ENCODE data around the gene SMIM35. TPM values are rescaled to one million over a fixed set of nuclear protein-coding genes. Genes with fewer than 3 reads are reported as not detected.
A peak's percentile ranks its signal among the peaks of the same experiment; 100 is the strongest.

SMIM35 gene
- total RNA-seq, 1 experiment from 2014 or later: not detected

GRCh38 chr11:118099838-118100556, 13.2 kb upstream of the SMIM35 start:
- DNase-seq: no peak
- no peaks in the 10 kb centered on the region for H3K27me3 ChIP-seq (ENCODE audit: control insufficient read depth, insufficient read depth, low read length)
- H3K36me3 ChIP-seq (replicated peaks; ENCODE audit: control insufficient read depth, insufficient read depth, low read length): no peaks in the 10 kb centered on the region
- H3K4me3 ChIP-seq (ENCODE audit: insufficient read depth, low read depth, low read length): no peak overlapping the region

GRCh38 chr11:118098996-118099837, 12.5 kb upstream of the SMIM35 start:
- H3K4me3 ChIP-seq (ENCODE audit: insufficient read depth, low read depth, low read length): no peak overlapping the region
- H3K27me3 ChIP-seq (ENCODE audit: control insufficient read depth, insufficient read depth, low read length): no peaks in the 10 kb centered on the region
- no peaks in the 10 kb centered on the region for H3K36me3 ChIP-seq (replicated peaks; ENCODE audit: control insufficient read depth, insufficient read depth, low read length)
- DNase-seq: peak; percentile 67

- Histone ChIP-seq H3K27me3 (ENCODE audit: control insufficient read depth, insufficient read depth, low read length) (no peaks in the 10 kb centered on the region), H3K4me3 (ENCODE audit: insufficient read depth, low read depth, low read length) (no peak overlapping the region), H3K36me3 (replicated peaks; ENCODE audit: control insufficient read depth, insufficient read depth, low read length) (no peaks in the 10 kb centered on the region)
- no peak for DNase-seq
Measured at GRCh38 chr11:118095967-118096367, 9.2 kb upstream of the SMIM35 start.

- Histone ChIP-seq H3K36me3 (replicated peaks; ENCODE audit: control insufficient read depth, insufficient read depth, low read length) (no peaks in the 10 kb centered on the region), H3K4me3 (ENCODE audit: insufficient read depth, low read depth, low read length) (no peak overlapping the region), H3K27me3 (ENCODE audit: control insufficient read depth, insufficient read depth, low read length) (no peaks in the 10 kb centered on the region)
- DNase-seq: no peak
Measured at GRCh38 chr11:118095493-118095892, 8.7 kb upstream of the SMIM35 start.

- no peak overlapping the region for H3K4me3 ChIP-seq (ENCODE audit: insufficient read depth, low read depth, low read length)
- no peaks in the 10 kb centered on the region for H3K27me3 ChIP-seq (ENCODE audit: control insufficient read depth, insufficient read depth, low read length)
- DNase-seq: no peak
- H3K36me3 ChIP-seq (replicated peaks; ENCODE audit: control insufficient read depth, insufficient read depth, low read length): no peaks in the 10 kb centered on the region
Measured at GRCh38 chr11:118092907-118093571, 6.3 kb upstream of the SMIM35 start.

GRCh38 chr11:118091690-118092089, 4.9 kb upstream of the SMIM35 start:
- no peak for DNase-seq
- H3K27me3 ChIP-seq (ENCODE audit: control insufficient read depth, insufficient read depth, low read length): no peaks in the 10 kb centered on the region
- no peak overlapping the region for H3K4me3 ChIP-seq (ENCODE audit: insufficient read depth, low read depth, low read length)
- no peaks in the 10 kb centered on the region for H3K36me3 ChIP-seq (replicated peaks; ENCODE audit: control insufficient read depth, insufficient read depth, low read length)

- no peak for DNase-seq
- no peak overlapping the region for H3K4me3 ChIP-seq (ENCODE audit: insufficient read depth, low read depth, low read length)
- no peaks in the 10 kb centered on the region for H3K36me3 ChIP-seq (replicated peaks; ENCODE audit: control insufficient read depth, insufficient read depth, low read length)
- H3K27me3 ChIP-seq (ENCODE audit: control insufficient read depth, insufficient read depth, low read length): no peaks in the 10 kb centered on the region
Measured at GRCh38 chr11:118090545-118091162, 3.9 kb upstream of the SMIM35 start.

GRCh38 chr11:118088531-118088930, 1.8 kb upstream of the SMIM35 start:
- no peaks in the 10 kb centered on the region for H3K27me3 ChIP-seq (ENCODE audit: control insufficient read depth, insufficient read depth, low read length)
- no peaks in the 10 kb centered on the region for H3K36me3 ChIP-seq (replicated peaks; ENCODE audit: control insufficient read depth, insufficient read depth, low read length)
- H3K4me3 ChIP-seq (ENCODE audit: insufficient read depth, low read depth, low read length): no peak overlapping the region
- no peak for DNase-seq

- DNase-seq: no peak
- Histone ChIP-seq H3K27me3 (ENCODE audit: control insufficient read depth, insufficient read depth, low read length) (no peaks in the 10 kb centered on the region), H3K4me3 (ENCODE audit: insufficient read depth, low read depth, low read length) (no peak overlapping the region), H3K36me3 (replicated peaks; ENCODE audit: control insufficient read depth, insufficient read depth, low read length) (no peaks in the 10 kb centered on the region)
Measured at GRCh38 chr11:118087931-118088330, 1.2 kb upstream of the SMIM35 start.

- Histone ChIP-seq H3K36me3 (replicated peaks; ENCODE audit: control insufficient read depth, insufficient read depth, low read length) (no peaks in the 10 kb centered on the region), H3K27me3 (ENCODE audit: control insufficient read depth, insufficient read depth, low read length) (no peaks in the 10 kb centered on the region)
- DNase-seq: no peak
Measured at GRCh38 chr11:118084656-118085055, 2.1 kb downstream of the SMIM35 start.

GRCh38 chr11:118084247-118084646, 2.5 kb downstream of the SMIM35 start:
- Histone ChIP-seq H3K27me3 (ENCODE audit: control insufficient read depth, insufficient read depth, low read length) (no peaks in the 10 kb centered on the region), H3K36me3 (replicated peaks; ENCODE audit: control insufficient read depth, insufficient read depth, low read length) (no peaks in the 10 kb centered on the region), H3K4me3 (ENCODE audit: insufficient read depth, low read depth, low read length) (no peak overlapping the region)
- no peak for DNase-seq

More at GRCh38 chr11:118084656-118085055, 2.1 kb downstream of the SMIM35 start:
- no peak overlapping the region for H3K4me3 ChIP-seq (ENCODE audit: insufficient read depth, low read depth, low read length)

GRCh38 chr11:118082880-118083552, 3.7 kb downstream of the SMIM35 start:
- Histone ChIP-seq H3K36me3 (replicated peaks; ENCODE audit: control insufficient read depth, insufficient read depth, low read length) (no peaks in the 10 kb centered on the region), H3K27me3 (ENCODE audit: control insufficient read depth, insufficient read depth, low read length) (no peaks in the 10 kb centered on the region), H3K4me3 (ENCODE audit: insufficient read depth, low read depth, low read length) (no peak overlapping the region)
- no peak for DNase-seq

- H3K27me3 ChIP-seq (ENCODE audit: control insufficient read depth, insufficient read depth, low read length): no peaks in the 10 kb centered on the region
- no peak for DNase-seq
- no peak overlapping the region for H3K4me3 ChIP-seq (ENCODE audit: insufficient read depth, low read depth, low read length)
- H3K36me3 ChIP-seq (replicated peaks; ENCODE audit: control insufficient read depth, insufficient read depth, low read length): no peaks in the 10 kb centered on the region
Measured at GRCh38 chr11:118081241-118081958, 5.4 kb downstream of the SMIM35 start.

Data from H7 (cell line).